Glutamatergic neuron (in vitro differentiated cells): ENCODE results near the gene HOMER1. TPM values are rescaled to one million over a fixed set of nuclear protein-coding genes. Genes with fewer than 3 reads are reported as not detected.

Source experiments
- DNase-seq: peaks from one replicate; pipeline ENCODE4 v3.0.0; 2022
- H3K27ac Mint-ChIP-seq: one replicate; pipeline ENCODE4 v1.8.0; 2020; ENCODE audit warnings: mild to moderate bottlenecking, mixed read lengths, inconsistent platforms; ENCODE audit not compliant: unreplicated experiment
- H3K27me3 Mint-ChIP-seq: one replicate; pipeline ENCODE4 v1.8.0; 2020; ENCODE audit warnings: mild to moderate bottlenecking, moderate library complexity, mixed read lengths, inconsistent platforms; ENCODE audit not compliant: unreplicated experiment
- H3K36me3 Mint-ChIP-seq: one replicate; pipeline ENCODE4 v1.8.0; 2020; ENCODE audit warnings: mild to moderate bottlenecking, mixed read lengths, inconsistent platforms; ENCODE audit not compliant: unreplicated experiment
- H3K4me1 Mint-ChIP-seq: one replicate; pipeline ENCODE4 v1.8.0; 2020; ENCODE audit warnings: mild to moderate bottlenecking, low read depth, mixed read lengths, inconsistent platforms; ENCODE audit not compliant: unreplicated experiment
- H3K4me3 Mint-ChIP-seq: one replicate; pipeline ENCODE4 v1.8.0; 2020; ENCODE audit warnings: mild to moderate bottlenecking, mixed read lengths, inconsistent platforms; ENCODE audit not compliant: unreplicated experiment
- H3K9me3 Mint-ChIP-seq: one replicate; pipeline ENCODE4 v1.8.0; 2020; ENCODE audit warnings: mild to moderate bottlenecking, moderate library complexity, mixed read lengths, inconsistent platforms; ENCODE audit not compliant: unreplicated experiment
- total RNA-seq: library from RNA; stranded (reverse); fragmentation: NEBNext Ultra II Directional; extraction: Animal tissue kit (Norgen Biotek cat#: 25700); gene quantifications from one replicate; pipeline ENCODE4 v1.2.1, GENCODE V29; 2021; ENCODE audit not compliant: unreplicated experiment
- TF ChIP-seq, protein P1 (sequence below): fragments of 200-600 bp; sonication (generic); IDR thresholded peaks from one replicate; pipeline ENCODE4 v1.5.0; 2021; ENCODE audit not compliant: partially characterized antibody, unreplicated experiment

Gene HOMER1
- total RNA-seq, 1 donor from 2014 or later: 19.7 TPM

DNA sequence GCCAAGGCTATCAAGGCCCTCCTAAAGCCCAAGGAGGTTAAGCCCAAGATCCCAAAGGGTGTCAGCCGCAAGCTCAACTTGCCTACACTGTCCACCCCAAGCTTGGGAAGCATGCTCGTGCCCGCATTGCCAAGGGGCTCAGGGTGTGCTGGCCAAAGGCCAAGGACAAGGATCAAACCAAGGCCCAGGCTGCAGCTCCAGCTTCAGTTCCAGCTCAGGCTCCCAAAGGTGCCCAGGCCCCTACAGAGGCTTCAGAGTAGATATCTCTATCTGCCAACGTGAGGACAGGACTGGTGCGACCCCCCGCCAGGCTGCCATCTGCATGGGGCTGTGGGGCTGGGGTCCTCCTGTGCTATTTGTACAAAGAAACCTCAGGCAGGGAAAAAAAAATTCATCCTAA is 3.3 kb downstream of the HOMER1 start:
- Mint-ChIP-seq H3K36me3 (no peaks in the 10 kb centered on the region), H3K4me3 (peak overlapping the region; percentile 97), H3K9me3 (peaks cover 7% of the 10 kb centered on the region), H3K27me3 (peaks cover 4% of the 10 kb centered on the region), H3K4me1 (peaks cover 30% of the 10 kb centered on the region), H3K27ac (peak overlapping the region; percentile 50)
- TF ChIP-seq, protein P1, sequence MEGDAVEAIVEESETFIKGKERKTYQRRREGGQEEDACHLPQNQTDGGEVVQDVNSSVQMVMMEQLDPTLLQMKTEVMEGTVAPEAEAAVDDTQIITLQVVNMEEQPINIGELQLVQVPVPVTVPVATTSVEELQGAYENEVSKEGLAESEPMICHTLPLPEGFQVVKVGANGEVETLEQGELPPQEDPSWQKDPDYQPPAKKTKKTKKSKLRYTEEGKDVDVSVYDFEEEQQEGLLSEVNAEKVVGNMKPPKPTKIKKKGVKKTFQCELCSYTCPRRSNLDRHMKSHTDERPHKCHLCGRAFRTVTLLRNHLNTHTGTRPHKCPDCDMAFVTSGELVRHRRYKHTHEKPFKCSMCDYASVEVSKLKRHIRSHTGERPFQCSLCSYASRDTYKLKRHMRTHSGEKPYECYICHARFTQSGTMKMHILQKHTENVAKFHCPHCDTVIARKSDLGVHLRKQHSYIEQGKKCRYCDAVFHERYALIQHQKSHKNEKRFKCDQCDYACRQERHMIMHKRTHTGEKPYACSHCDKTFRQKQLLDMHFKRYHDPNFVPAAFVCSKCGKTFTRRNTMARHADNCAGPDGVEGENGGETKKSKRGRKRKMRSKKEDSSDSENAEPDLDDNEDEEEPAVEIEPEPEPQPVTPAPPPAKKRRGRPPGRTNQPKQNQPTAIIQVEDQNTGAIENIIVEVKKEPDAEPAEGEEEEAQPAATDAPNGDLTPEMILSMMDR: no peak
- DNase-seq: no peak

DNA sequence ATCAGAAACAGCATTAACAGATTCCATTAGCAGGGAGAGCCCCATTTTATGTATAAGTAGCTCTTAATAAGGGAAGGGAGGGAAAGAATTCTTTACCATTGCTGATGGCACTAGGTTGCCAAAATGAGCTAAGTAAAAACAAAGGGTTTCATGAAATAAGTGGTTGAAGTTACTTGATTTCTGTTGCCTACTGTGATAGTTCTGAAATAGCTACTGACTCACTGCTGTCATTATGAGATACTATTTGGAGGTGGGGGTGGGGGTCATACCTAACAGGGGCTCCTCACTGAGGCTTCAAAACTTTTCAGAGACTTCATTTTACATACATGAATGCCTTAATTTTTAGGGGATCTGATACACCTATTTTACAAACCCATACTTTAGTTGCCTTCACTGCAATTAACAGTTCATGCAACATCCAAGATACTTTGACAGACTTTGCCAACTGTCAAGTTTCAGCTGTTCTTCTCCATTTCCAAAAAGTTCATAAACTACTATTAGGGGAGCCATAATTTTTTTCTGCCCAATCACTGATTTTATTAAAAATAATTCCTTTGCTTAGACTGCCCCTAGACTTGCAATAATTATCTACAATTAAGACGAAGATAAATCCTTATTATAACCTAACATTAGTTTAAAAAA is 4.6 kb downstream of the HOMER1 start:
- peaks cover 6% of the 10 kb centered on the region for H3K9me3 Mint-ChIP-seq
- no peak overlapping the region for H3K27ac Mint-ChIP-seq
- peaks cover 29% of the 10 kb centered on the region for H3K4me1 Mint-ChIP-seq
- H3K27me3 Mint-ChIP-seq: peaks cover 3% of the 10 kb centered on the region
- no peaks in the 10 kb centered on the region for H3K36me3 Mint-ChIP-seq
- DNase-seq: no peak
- H3K4me3 Mint-ChIP-seq: peak overlapping the region; percentile 41
- TF ChIP-seq, protein P1: no peak

DNA sequence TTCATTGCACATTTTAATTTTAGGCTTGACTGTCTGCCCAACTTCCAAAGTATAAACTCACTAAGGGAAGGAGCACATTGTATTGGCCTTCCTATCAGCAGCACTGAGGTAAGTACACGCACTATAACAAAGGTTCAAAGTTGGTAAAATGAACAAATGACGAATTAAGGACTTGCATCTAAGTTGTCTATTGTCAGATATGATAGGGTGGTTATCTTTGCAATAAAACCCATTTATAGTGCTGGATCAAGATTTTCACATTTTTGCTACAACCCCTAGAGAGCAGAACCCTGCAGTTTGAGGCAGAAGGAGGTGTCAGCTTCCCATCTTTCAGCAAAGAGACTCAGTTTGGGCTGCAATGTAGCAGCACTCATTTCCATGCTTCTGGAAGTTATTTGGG is 5.1 kb downstream of the HOMER1 start:
- H3K36me3 Mint-ChIP-seq: no peaks in the 10 kb centered on the region
- peaks cover 29% of the 10 kb centered on the region for H3K4me1 Mint-ChIP-seq
- peaks cover 2% of the 10 kb centered on the region for H3K27me3 Mint-ChIP-seq
- no peak for DNase-seq
- peak overlapping the region; percentile 58 for H3K4me3 Mint-ChIP-seq
- peaks cover 5% of the 10 kb centered on the region for H3K9me3 Mint-ChIP-seq
- H3K27ac Mint-ChIP-seq: peak overlapping the region; percentile 31
- TF ChIP-seq, protein P1: no peak

DNA sequence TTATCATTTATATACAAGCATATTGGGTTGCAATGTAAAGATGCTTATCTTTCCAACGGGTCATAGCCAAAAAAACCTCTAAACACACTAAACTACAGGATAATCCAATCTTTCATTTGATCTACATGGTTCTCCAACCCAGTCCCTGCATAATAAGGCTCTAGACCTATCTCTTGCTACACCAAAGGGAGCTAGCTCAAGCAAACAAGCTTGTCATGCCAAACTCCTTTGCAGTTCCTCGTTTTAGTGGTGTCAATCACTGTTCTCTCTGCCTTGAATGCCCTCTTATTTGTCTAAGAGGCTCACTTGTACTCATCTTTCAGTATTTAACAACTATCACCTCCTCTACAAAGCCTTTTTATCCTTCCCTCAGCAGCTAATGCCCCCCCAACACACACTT is 5.6 kb downstream of the HOMER1 start:
- Mint-ChIP-seq H3K4me3 (peak overlapping the region; percentile 58), H3K36me3 (no peaks in the 10 kb centered on the region), H3K9me3 (peaks cover 5% of the 10 kb centered on the region), H3K4me1 (peaks cover 29% of the 10 kb centered on the region), H3K27me3 (peaks cover 2% of the 10 kb centered on the region), H3K27ac (peak overlapping the region; percentile 31)
- TF ChIP-seq, protein P1: no peak
- no peak for DNase-seq
